B cell (primary cell): Measurements from ENCODE around the gene STAM2. TPM values are rescaled to one million over a fixed set of nuclear protein-coding genes. Genes with fewer than 3 reads are reported as not detected.

Experiments
- ATAC-seq: fragments of 200-7000 bp; cut with Tn5 transposase; one replicate; pipeline ENCODE4 v1.10.0; 2021; ENCODE audit warnings: low read depth, mild to moderate bottlenecking, moderate number of reproducible peaks, moderate library complexity
- CTCF ChIA-PET: fragments of 350-600 bp; sonication (Branson Sonifier 250); formaldehyde crosslinking; loops from one replicate; lab custom pipeline; 2021; ENCODE audit warnings: antibody characterized with exemption, inconsistent platforms; lab: Charles Lee
- POLR2A ChIA-PET: fragments of 350-600 bp; sonication (Branson Sonifier 250); formaldehyde crosslinking; loops from one replicate; lab custom pipeline; 2021; ENCODE audit warnings: antibody characterized with exemption; lab: Charles Lee
- DNase-seq: peaks from one replicate; pipeline ENCODE4 v3.0.0; 2013
- H2AFZ ChIP-seq: 2 replicates; pipeline ENCODE4 v1.6.1; 2012; ENCODE audit warnings: mild to moderate bottlenecking, low read depth, low read length; ENCODE audit not compliant: insufficient read depth, poor library complexity, severe bottlenecking
- H3K27ac ChIP-seq, 2 donors: 1 replicate in 1 of 2; 2 replicates in 1 of 2; pipeline ENCODE4 v1.5.1; 2012 to 2013; ENCODE audit warnings: low read length in 2 of 2, mild to moderate bottlenecking in 2 of 2, moderate library complexity in 1 of 2
- H3K27me3 ChIP-seq, 4 experiments: fragments of 200-600 bp in 1 of 4; sonication (generic) in 1 of 4; replicated peaks in 1 of 4; 1 replicate in 2 of 4; 2 replicates in 2 of 4; pipeline versions ENCODE4 v1.6.1 to v1.7.0; 2013 to 2016; ENCODE audit warnings: low read length in 3 of 4, mild to moderate bottlenecking in 2 of 4, mixed read lengths in 1 of 4, moderate library complexity in 1 of 4; ENCODE audit not compliant: insufficient read depth in 4 of 4, control insufficient read depth in 3 of 4; ENCODE audit errors: control extremely low read depth in 1 of 4
- H3K36me3 ChIP-seq, 2 experiments: replicated peaks in 1 of 2; 1 replicate in 1 of 2; 2 replicates in 1 of 2; pipeline versions ENCODE4 v1.6.1 to v1.7.1; 2013; ENCODE audit warnings: low read length in 1 of 2; ENCODE audit not compliant: insufficient read depth in 2 of 2, control insufficient read depth in 1 of 2; ENCODE audit errors: control extremely low read depth in 1 of 2, extremely low read depth in 1 of 2
- H3K4me1 ChIP-seq, 2 donors: fragments of 200-600 bp in 1 of 2; sonication (generic) in 1 of 2; 1 replicate in 1 of 2; 2 replicates in 1 of 2; pipeline versions ENCODE4 v1.5.1 to v1.6.1; 2013 to 2017; ENCODE audit warnings: low read length in 2 of 2; ENCODE audit not compliant: control insufficient read depth in 2 of 2, insufficient read depth in 2 of 2
- H3K4me2 ChIP-seq: replicated peaks from 2 replicates; pipeline ENCODE3; 2012; ENCODE audit warnings: mild to moderate bottlenecking, low read depth, low read length; ENCODE audit not compliant: poor library complexity, severe bottlenecking
- H3K4me3 ChIP-seq, 5 experiments: fragments of 200-600 bp in 1 of 5; sonication (generic) in 1 of 5; 1 replicate in 3 of 5; 2 replicates in 2 of 5; pipeline versions ENCODE4 v1.5.1 to v1.7.0; 2011 to 2016; ENCODE audit warnings: low read length in 4 of 5, mild to moderate bottlenecking in 4 of 5, low read depth in 2 of 5, control low read depth in 1 of 5, moderate library complexity in 1 of 5; ENCODE audit not compliant: insufficient read depth in 1 of 5; ENCODE audit errors: control extremely low read depth in 1 of 5, extremely low read depth in 1 of 5
- H3K79me2 ChIP-seq: fragments of 200-600 bp; sonication (generic); one replicate; pipeline ENCODE4 v1.6.0; 2016; ENCODE audit warnings: low read length; ENCODE audit not compliant: control insufficient read depth, insufficient read depth
- H3K9ac ChIP-seq: fragments of 200-600 bp; sonication (generic); 2 replicates; pipeline ENCODE4 v1.6.1; 2017; ENCODE audit warnings: mild to moderate bottlenecking, low read length, moderate library complexity
- H3K9me3 ChIP-seq, 3 donors: one replicate each; pipeline versions ENCODE4 v1.6.1 to v1.7.1; 2013; ENCODE audit warnings: low read length in 2 of 3; ENCODE audit not compliant: control insufficient read depth in 2 of 3, insufficient read depth in 1 of 3; ENCODE audit errors: control extremely low read depth in 1 of 3
- H4K20me1 ChIP-seq: 2 replicates; pipeline ENCODE4 v1.6.0; 2012; ENCODE audit warnings: mild to moderate bottlenecking, low read length; ENCODE audit not compliant: insufficient read depth, control insufficient read depth, poor library complexity, severe bottlenecking
- H3K27ac Mint-ChIP-seq: one replicate; pipeline ENCODE4 v1.8.0; 2021; ENCODE audit warnings: mixed read lengths
- H3K27me3 Mint-ChIP-seq: one replicate; pipeline ENCODE4 v1.8.0; 2021; ENCODE audit warnings: mixed read lengths
- H3K4me1 Mint-ChIP-seq: one replicate; pipeline ENCODE4 v1.8.0; 2021; ENCODE audit warnings: mixed read lengths
- H3K4me3 Mint-ChIP-seq: one replicate; pipeline ENCODE4 v1.8.0; 2021; ENCODE audit warnings: mixed read lengths
- H3K9me3 Mint-ChIP-seq: one replicate; pipeline ENCODE4 v1.8.0; 2022; ENCODE audit warnings: mixed read lengths; ENCODE audit not compliant: insufficient read depth
- EZH2 ChIP-seq: IDR thresholded peaks from 2 replicates; pipeline ENCODE4 v1.6.1; 2012; ENCODE audit warnings: borderline replicate concordance, low read depth, mild to moderate bottlenecking, moderate library complexity, low read length; ENCODE audit not compliant: insufficient read depth, poor library complexity, severe bottlenecking
- WGBS: methylation state at CpG from one replicate; pipeline ENCODE4 v1.1.5; 2013; ENCODE audit warnings: missing lambda C conversion rate; ENCODE audit not compliant: insufficient coverage; 5-methylcytosine and 5-hydroxymethylcytosine counted together
- intact Hi-C: fragments of 100-400 bp; cut with micrococcal nuclease; formaldehyde crosslinking; loops from one replicate; pipeline ENCODE4 v1.10.0; 2022
- polyA plus RNA-seq: library from polyadenylated mRNA; depleted of rRNA; stranded (reverse); fragments of >200 nt; gene quantifications from 2 replicates; pipeline ENCODE4 v1.2.3, GENCODE V29; 2012
- total RNA-seq, 2 donors: library from RNA; stranded (reverse); fragments of 120-200 nt in 1 of 2; gene quantifications; 1 replicate in 1 of 2; 2 replicates in 1 of 2; pipeline versions ENCODE4 v1.2.3 to v1.2.4, GENCODE V29; 2013 to 2022
- TF ChIP-seq, protein P1 (sequence below): fragments of 200-600 bp; IDR thresholded peaks from one replicate; pipeline ENCODE4 v1.8.0; 2022; ENCODE audit warnings: antibody characterized with exemption, mild to moderate bottlenecking

STAM2 gene
- total and polyA plus RNA-seq, 2 donors (not counting 1 experiment from before 2014, with no cell fraction given) = 5.7 to 30.2 TPM

DNA sequence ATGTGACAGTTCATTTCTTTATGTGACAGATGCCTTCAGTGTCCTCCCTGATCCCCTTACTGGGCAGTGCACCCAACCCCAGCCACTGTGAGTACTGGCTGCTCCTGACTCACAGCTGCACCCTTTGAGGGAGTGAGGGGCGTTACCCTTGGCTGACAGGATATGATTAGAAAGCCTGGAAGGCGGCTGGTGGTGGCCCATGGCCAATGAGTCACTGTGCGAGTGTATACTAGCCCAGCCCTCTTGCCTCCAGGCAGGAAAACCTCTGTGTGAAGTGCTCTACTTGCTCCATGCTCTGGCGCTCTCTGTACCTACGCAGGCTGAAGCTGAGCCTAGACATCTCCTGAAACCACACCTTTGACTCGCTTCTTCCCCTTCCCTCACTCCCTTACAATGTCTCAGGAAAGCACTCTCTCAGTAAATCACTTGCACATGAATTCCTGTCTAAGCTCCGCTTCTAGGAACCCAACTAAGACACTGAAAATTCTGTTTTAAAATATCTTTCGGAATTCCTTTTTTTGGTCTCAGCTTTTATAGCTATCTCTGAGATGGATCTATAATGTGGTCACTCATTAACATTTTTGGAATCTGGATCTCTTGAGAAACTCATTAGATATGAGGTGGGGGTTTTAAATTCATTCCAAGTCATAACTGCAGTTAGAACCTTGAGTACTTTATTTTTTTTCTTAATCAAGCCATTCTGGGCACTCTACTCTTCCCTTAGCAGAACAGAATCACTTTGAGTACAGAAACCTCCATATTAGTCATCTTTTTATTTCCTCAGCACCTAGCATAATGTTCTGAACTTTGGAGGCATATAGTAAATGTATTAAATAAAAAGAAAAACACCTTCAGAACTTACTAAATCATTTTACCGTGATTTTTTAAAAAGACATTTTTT lies 25.3 kb upstream of the STAM2 start:
- Mint-ChIP-seq H3K4me3 (no peak overlapping the region), H3K4me1 (no peaks in the 10 kb centered on the region), H3K27me3 (peaks cover 18% of the 10 kb centered on the region), H3K27ac (no peak overlapping the region), H3K9me3 (no peaks in the 10 kb centered on the region)
- intact Hi-C loops = no loop called here
- no peaks in the 10 kb centered on the region for H3K27me3 ChIP-seq
- ChIA-PET CTCF (no interaction called here), POLR2A (no interaction called here)
- H3K27ac ChIP-seq = no peak overlapping the region
- no peak for DNase-seq
- no peak overlapping the region for H2AFZ ChIP-seq
- WGBS = 63% methylated on average over 6 of the region's 9 CpGs
- no peak overlapping the region for H3K9ac ChIP-seq
- no peak for ATAC-seq
- H3K9me3 ChIP-seq = no peaks in the 10 kb centered on the region
- TF ChIP-seq, protein P1, sequence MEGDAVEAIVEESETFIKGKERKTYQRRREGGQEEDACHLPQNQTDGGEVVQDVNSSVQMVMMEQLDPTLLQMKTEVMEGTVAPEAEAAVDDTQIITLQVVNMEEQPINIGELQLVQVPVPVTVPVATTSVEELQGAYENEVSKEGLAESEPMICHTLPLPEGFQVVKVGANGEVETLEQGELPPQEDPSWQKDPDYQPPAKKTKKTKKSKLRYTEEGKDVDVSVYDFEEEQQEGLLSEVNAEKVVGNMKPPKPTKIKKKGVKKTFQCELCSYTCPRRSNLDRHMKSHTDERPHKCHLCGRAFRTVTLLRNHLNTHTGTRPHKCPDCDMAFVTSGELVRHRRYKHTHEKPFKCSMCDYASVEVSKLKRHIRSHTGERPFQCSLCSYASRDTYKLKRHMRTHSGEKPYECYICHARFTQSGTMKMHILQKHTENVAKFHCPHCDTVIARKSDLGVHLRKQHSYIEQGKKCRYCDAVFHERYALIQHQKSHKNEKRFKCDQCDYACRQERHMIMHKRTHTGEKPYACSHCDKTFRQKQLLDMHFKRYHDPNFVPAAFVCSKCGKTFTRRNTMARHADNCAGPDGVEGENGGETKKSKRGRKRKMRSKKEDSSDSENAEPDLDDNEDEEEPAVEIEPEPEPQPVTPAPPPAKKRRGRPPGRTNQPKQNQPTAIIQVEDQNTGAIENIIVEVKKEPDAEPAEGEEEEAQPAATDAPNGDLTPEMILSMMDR = no peak
- TF ChIP-seq EZH2 = no peak
- no peak overlapping the region for H3K4me3 ChIP-seq
- no peaks in the 10 kb centered on the region for H3K79me2 ChIP-seq
- no peaks in the 10 kb centered on the region for H3K36me3 ChIP-seq
- H3K4me2 ChIP-seq = no peak overlapping the region
- H3K4me1 ChIP-seq = no peaks in the 10 kb centered on the region
- no peaks in the 10 kb centered on the region for H4K20me1 ChIP-seq

DNA sequence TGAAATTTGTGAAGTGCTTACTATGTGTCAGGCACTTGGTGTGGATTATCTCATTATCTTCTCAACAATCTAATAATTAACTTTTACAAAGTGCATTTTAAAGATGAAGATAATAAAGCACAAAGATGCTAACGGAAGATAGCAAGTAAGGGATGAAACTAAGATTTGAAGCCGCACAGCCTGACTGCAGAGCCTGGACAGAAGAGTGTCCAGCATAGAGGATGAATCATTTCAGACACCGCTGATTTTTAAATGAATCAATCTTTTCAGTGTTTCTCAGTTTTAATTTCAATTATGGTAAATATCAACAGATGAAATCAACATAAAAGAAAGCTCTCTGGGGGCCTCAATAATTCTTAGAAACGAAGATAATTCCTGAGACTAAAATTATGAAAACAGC lies 24.5 kb upstream of the STAM2 start:
- CTCF ChIA-PET = interaction anchor here (1.7 kb wide), 1 partner anchor 436 kb away, joined by 4 read pairs; no protein-coding TSS in a partner anchor

More for the DNA sequence above, 24.5 kb upstream of the STAM2 start:
- Histone ChIP-seq H3K4me3 (no peak overlapping the region), H3K4me2 (no peak overlapping the region), H3K9me3 (no peaks in the 10 kb centered on the region), H2AFZ (no peak overlapping the region), H3K27ac (no peak overlapping the region), H3K4me1 (no peaks in the 10 kb centered on the region), H3K27me3 (no peaks in the 10 kb centered on the region), H3K36me3 (no peaks in the 10 kb centered on the region), H4K20me1 (no peaks in the 10 kb centered on the region), H3K79me2 (no peaks in the 10 kb centered on the region), H3K9ac (no peak overlapping the region)
- ATAC-seq (no peak), DNase-seq (no peak)
- peaks cover 20% of the 10 kb centered on the region for H3K27me3 Mint-ChIP-seq
- H3K4me1 Mint-ChIP-seq = no peaks in the 10 kb centered on the region
- TF ChIP-seq, protein P1 = no peak
- no peaks in the 10 kb centered on the region for H3K9me3 Mint-ChIP-seq
- WGBS = no CpG with 5 or more reads among the region's 4 CpGs
- no peak overlapping the region for H3K27ac Mint-ChIP-seq
- H3K4me3 Mint-ChIP-seq = no peak overlapping the region
- POLR2A ChIA-PET = no interaction called here
- intact Hi-C loops = no loop called here
